Muscle of back (tissue), 11 donors: ENCODE results near the gene PLEKHG4B. TPM values are rescaled to one million over a fixed set of nuclear protein-coding genes. Genes with fewer than 3 reads are reported as not detected.

ENCODE experiments used
- DNase-seq, 3 donors: peaks; one replicate each; pipeline versions ENCODE4 v3.0.0 to v3.0.0-alpha.2; 2013
- polyA plus RNA-seq, 10 donors: library from polyadenylated mRNA; unstranded; fragments of 120-200 nt; gene quantifications; one replicate each; pipeline ENCODE4 v1.2.1, GENCODE V29; 2013; ENCODE audit not compliant: insufficient read length in 10 of 10

PLEKHG4B gene
- polyA plus RNA-seq, 10 donors, result 0.42 to 3.1 (median 0.77) TPM

DNA sequence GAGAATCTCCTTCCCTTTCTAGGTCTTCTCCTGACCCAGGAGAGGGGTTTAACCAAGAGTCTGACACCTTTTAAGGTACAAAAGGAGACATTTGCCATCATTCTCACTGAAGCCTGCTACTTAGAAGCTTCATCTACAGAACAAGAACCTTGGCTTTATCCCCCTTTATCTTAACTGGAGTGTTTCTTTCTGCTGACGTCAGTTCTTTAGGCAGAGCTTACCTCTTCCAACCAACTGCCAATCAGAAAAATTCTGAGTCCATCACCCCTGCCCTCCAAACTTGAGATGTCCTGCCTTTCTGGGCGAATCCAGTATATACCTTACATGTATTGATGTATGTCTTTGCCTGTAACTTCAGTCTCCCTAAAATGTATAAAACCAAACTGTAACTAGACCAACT lies 37.2 kb downstream of the PLEKHG4B start:
- DNase-seq, result no peak

DNA sequence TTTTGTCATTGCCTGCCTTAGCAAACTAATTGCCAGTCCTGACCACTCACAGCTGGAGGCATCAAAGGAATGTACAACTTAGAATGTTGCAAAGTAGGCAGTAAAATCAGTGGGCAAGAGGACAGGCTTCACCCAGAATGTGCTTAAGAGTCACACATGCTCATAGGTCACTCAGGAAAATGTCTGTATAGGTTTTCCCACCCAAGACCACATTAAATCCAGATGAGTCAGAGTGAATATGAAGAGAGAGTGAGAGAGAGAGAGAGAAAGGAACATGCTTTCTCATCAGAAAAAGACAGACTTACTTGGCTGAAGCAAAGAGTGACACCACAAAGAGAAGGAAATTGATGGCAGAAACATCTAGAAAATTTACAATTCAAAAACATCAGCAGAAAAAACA lies 37.9 kb downstream of the PLEKHG4B start:
- DNase-seq, result peak in 1 of 3 donors; percentile 47

DNA sequence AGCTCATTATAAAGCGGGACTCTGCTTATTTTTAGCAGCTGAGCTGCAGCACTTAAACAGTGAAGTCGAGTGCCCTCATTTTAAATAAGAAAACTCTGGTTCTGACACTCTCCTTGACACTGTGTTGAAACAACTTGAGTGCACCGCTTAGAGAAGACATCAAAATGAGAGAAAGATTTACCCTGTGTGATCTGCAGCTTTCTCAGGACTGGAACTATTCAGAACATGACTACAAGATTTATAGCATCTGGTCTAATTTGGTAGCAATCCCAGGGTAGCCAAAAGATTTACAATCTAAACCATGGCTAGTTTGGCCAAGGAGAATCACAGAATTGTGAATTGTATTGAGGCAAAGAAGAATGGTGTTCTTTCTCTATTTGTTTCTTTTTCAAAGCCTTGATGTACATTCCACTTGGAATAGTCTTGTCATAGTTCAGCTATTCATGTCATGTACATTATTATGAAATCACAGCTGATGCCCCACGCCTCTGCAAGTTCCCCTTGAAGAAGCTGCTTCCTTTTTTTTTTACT lies 38.7 kb downstream of the PLEKHG4B start:
- peak in 1 of 3 donors; percentile 11 for DNase-seq

DNA sequence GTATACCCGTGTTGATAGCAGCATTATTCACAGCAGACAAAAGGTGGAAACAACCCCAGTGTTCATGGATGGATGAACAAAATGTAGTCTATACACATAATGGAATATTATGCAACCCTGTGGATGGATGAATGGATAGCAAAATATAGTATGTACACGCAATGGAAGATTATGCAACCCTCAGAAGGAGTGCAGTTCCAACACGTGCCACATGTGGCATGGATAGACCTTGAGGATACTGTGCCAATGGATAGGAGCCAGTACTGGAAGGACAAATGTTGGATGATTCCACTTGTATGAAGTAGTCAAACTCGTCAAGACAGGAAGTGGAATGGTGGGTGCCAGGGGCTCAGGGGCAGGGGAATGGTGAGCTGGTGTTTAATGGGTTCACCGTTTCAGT lies 44.9 kb downstream of the PLEKHG4B start:
- no peak for DNase-seq

DNA sequence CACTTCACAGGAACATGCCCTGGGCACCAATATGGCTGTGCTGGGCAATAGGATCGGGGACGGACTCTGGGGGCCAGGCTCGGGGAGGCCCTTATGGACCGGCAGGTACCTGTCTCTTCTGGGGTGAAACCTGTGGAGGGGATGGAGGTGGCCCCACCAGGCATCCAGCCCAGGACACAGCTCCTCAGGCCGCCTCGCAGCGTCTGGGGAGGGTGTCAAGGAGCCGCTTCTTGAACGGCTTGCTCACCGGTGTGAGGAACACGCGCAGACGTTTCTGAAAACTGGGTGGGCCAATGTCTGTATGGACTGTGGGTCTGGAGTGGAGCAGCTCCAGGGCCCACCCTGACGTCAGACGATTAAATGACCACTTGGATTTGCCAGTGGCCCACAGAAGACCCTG lies 45.8 kb downstream of the PLEKHG4B start:
- no peak for DNase-seq

DNA sequence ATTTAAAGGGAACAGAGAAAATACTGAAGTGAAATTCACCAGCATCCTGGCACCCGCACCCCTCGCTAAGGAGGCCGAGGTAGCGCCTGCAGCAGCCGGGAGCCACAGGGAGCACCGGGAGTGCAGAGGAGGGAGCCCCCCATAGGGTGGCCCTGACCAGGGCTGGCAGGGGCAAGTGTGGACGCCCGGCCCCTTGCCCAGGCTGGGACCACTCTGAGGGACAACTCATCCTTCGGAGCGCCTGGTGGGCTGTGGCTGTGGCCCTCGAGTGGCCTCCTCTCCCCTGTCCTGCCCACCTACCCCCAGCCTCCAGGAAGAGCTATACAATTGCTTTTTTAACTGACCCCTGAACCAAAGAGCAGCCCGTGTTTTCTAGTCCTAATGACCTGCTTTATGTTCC lies 47.0 kb downstream of the PLEKHG4B start:
- DNase-seq, result no peak

DNA sequence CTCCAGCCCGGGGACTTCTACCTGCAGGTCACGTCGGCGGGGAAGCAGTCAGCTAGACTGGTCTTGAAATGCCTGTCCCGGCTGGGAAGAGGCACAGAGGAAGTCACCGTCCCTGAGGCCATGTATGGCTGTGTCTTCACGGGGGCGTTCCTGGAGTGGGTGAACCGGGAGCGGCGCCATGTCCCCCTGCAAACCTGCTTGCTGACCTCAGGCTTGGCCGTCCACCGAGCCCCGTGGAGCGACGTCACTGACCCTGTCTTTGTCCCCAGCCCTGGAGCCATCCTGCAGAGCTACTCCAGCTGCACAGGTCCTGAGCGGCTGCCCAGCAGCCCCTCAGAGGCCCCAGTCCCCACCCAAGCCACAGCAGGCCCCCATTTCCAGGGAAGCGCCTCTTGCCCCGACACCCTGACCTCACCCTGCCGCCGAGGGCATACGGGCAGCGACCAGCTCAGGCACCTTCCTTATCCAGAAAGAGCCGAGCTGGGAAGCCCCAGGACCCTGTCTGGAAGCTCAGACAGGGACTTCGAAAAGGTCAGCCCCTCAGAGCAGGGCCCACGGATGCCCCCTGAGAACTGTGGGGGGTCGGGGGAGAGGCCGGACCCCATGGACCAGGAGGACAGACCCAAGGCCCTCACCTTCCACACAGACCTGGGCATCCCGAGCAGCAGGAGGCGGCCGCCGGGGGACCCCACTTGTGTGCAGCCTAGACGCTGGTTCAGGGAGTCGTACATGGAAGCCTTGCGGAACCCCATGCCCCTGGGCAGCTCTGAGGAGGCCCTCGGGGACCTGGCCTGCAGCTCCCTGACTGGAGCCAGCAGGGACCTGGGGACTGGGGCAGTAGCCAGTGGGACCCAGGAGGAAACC lies 47.8 kb downstream of the PLEKHG4B start:
- DNase-seq, result no peak

DNA sequence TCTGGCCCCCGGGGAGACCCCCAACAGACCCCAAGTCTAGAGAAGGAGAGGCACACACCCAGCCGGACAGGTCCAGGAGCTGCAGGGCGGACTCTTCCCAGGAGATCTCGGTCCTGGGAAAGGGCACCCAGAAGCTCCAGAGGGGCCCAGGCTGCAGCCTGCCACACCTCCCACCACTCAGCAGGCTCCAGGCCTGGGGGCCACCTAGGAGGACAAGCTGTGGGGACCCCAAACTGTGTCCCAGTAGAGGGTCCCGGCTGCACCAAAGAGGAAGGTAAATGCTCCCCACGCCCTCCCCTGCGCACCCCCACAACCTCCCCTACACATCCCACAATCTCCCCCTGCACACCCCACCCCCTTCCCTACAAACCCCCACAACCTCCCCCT lies 48.5 kb downstream of the PLEKHG4B start:
- no peak for DNase-seq

DNA sequence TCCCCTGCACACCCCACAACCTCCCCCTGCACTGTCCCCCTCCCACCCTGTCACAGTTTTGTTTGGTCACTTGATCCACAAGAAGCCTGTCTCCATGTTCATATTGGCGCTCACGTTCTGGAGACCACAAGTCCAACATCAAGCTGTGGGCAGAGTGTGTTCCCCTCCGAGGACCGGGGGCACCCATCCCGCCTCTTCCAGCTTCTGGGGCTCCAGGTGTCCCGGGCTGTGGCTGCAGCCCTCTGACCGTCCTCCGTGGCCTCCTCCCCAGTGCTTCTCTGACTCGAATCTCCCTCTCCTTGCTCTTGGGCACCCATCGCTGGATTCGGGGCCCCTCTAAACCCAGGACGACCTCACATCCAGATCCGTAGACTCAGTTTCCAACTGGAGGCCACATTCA lies 49.2 kb downstream of the PLEKHG4B start:
- no peak for DNase-seq

DNA sequence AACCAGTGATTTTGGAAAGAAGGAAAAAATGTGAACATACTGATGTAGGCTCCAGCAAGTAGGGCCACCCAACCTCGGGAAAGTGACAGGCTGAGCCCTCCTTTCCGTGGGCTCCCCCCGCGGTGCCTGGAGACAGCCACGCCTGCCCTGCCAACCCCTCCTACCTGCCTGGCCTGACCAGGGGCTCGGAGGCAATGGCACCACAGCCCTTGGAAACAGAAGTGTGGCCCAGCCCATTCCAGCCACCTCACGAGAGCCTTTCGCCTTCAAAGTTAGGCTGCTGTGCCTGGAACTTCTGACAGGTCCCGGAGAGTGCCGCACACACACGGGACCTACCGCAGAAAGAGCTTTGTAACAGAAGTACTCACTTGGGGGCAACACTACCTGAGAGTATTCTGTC lies 49.8 kb downstream of the PLEKHG4B start:
- no peak for DNase-seq

DNA sequence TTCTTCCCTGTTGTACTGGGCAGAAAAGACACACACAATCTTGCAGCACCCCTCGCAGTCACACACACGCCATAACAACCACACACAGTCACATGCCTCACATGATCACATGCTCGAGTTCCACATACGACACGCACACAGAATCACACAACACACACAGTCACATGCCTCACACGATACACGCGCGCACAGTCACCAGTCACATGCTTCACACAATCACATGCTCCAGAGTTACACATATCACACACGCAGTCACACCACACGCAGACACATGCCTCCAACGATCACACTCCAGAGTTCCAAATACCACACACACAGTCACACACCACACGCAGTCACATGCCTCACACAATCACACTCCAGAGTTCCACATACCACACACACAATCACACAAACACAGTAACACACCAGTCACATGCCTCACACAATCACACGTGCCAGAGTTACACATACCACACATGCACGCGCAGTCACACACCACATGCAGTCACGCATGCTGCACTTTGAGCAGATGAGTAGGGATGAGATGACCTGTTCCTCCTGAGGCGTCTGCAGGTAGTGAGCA lies 50.4 kb downstream of the PLEKHG4B start:
- no peak for DNase-seq

DNA sequence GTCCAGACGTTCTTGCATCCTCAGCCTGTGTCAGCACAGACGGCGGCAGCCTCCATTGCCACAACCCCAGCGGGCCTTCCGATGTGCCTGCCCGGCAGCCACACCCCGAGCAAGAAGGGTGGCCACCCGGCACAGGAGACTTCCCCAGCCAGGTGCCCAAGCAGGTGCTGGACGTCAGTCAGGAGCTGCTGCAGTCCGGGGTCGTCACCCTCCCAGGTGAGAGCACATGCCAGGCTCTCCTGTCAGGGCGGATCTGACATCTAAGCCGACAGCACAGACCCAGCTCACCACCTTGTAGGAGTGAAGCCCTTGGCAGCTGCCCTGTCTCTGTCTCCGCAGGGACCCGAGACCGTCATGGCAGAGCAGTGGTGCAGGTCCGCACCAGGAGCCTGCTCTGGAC lies 51.1 kb downstream of the PLEKHG4B start:
- DNase-seq, result no peak

DNA sequence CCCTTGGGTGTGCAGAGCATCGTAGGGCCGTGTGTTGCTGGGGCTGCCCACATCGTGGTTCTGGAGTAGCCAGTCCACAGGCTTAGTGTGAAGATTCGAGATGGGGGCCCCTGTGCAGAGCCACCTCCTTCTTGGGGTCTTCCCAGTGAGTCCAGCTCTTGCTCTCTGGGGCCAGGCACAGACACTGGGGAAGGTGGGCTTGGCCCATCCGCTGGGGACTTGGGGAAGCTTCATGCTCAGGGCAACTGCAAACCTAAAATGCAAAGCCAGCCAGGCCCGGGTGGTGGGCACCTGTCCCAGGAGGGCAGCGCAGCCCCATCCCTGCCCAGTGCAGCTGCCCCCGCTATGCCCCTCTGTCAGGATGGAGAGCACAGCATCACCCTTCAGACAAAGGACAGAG lies 53.0 kb downstream of the PLEKHG4B start:
- DNase-seq, result no peak

DNA sequence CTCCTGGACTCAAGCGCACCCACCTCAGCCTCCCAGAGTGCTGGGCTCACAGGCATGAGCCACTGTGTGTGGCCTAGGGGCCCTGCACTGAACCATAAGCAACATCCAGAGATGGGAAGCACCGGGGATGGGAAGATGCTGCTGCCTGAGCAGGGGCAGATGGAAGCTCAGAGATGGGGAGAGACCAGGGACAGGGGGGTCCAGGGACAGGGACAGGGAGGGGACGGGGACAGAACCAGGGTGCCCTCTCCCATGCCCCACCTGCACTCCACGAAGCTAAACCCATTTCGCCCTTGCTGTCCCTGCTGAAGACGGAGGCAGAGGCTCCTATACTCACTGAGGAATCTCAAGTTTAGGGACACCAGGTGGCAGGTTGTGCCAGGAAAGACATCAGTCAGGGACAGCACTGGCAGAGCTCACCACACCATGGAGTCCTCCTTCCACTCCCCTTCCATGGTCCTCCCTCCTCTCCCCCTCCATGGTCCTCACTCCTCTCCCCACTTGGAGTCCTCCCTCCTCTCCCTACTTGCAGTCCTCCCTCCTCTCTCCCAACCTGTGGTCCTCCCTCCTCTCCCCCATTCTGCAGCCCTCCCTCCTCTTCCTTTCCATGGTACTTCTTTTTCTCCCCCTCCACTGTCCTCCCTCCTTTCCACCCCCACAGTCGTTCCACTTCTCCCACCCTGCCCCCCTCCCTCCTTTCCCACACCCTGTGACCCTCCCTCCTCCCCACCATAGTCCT lies 53.8 kb downstream of the PLEKHG4B start:
- DNase-seq, result no peak

DNA sequence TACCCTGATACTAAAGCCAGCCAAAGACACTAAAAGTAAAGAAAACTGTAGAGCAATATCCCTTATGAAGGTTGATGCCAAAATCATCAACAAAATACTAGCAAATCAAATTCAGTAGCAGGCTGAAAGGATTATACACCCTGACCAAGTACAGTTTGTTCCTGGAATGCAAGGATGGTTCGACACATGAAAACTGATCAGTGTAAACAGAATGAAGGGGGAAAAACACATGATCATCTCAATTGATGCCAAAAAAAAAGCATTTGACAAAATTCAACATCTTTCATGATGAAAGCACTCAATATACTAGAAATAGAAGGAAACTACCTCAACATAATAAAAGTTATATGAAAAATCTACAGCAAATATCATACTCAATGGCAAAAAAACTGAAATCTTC lies 55.8 kb downstream of the PLEKHG4B start:
- DNase-seq, result no peak

DNA sequence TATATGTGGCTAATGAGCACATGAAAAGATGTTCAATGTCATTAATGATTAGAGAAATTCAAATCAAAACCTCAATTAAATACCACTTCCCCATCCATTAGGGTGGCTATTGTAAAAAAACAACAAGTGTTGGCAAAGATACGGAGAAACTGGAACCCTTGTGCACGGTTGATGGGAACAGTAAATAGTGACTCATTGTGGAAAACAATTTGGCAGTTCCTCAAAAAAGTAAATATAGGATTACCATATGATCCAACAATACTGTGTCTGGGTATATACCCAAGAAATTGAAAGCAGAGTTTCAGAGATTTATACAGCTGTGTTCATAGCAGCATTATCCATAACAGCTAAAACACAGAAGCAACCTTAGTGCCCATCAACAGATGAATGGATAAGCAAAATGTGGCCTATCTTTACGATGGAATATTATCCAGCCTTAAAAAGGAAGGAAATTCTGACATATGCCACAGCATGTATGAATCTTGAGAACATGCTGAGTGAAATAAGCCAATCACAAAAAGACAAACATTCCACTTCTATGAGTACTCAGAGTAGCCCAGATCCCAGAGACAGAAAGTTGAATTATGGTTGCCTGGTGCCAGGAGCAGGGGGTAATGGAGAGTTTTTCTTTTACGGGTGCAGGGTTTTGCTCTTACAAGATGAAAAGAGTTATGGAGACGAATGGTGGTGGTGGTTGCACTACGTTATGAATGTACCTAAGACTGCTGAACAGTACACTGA lies 57.9 kb downstream of the PLEKHG4B start:
- no peak for DNase-seq

DNA sequence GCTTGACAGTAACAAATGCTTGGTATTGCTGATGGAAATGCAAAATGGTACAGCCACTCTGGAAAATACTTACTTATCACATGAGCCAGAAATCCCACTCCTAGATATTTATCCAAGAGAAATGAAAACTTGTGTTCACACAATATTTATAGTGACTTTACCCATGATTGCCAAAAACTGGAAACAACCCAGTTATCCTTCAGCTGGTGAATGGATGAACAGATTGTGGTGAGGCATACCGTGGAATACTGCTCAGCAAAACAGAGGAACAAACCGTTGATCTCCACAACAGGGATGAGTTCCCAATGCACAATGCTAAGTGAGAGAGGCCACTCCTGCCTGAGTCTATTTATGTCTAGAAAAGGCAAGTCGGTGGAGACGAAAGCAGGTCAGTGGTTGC lies 58.8 kb downstream of the PLEKHG4B start:
- DNase-seq, result no peak

DNA sequence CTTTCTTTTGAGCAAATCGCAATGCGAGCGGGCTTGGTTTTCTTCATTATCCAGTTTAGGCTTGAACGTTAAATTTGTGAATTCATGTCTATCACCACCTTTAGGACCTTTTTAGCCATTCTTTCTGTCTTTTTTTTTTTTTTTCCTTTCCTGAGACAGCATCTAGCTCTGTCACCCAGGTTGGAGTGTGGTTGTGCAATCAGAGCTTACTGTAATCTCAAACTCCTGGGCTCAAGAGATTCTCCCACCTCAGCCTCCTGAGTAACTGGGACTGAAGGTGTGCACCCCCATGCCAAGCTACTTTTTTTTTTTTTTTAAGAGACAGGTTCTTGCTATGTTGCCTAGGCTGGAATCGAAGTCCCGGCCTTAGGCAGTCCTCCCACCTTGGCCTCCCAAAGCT lies 60.1 kb downstream of the PLEKHG4B start:
- DNase-seq, result no peak

DNA sequence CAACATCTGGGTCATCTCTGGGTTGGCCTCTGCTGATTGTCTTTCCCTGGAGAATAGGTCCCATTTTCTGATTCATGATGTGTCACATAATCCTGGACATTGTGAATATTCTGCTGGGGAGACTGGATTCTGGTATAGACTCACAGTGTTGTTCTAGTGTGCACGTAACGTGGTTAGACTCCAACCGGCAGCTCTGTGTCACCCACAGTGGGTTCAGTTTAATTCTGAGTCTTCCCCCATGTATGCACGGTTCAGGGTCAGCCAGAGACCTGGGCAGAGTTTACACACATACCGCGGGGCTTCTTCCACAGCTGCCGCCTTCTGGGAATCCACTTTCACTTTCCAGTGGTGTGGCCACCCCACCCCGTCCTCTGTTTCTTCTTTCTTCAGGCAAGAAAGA lies 61.3 kb downstream of the PLEKHG4B start:
- peak in 1 of 3 donors; percentile 21 for DNase-seq

DNA sequence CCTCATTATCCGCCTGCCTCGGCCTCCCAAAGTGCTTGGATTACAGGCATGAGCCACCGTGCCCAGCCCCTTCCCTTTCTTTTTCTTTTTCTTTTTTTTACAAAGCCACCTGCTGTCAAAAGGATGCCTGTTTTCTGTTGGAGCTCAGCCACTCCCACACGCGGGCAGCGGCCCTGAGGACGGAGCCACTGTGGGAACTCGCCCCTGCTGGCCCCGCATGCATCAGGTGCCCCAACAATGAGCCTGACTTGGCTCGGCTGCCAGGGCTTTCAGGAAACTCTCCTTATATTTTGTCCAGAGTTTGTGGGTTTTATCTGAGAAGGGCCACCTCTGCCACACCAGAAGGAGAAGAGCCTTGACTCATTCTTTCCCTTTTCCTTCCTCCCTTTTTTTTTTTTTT lies 62.3 kb downstream of the PLEKHG4B start:
- DNase-seq, result no peak

DNA sequence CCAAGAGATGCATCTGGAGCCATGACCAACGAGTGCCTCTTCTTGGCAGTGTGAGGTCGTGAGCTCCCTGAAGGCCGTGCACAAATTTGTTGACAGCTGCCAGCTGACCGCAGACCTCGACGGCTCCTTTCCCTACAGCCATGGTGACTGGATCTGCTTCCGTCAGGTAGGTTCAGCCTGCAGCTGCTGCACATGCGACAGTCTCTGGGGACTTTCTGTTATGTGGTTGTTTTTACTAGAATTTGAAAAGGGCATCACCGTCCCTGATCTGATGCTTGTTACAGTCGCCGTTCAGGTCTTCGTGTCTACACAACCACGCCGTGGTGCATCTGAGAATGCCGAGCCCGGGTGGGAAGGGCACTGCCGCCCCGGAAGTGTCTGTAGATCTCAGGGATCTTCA lies 62.9 kb downstream of the PLEKHG4B start:
- no peak for DNase-seq
